NCI-H1694 treated with DMSO at 0.1 percent for 48 hours (cell line): Measurements from ENCODE around the gene ZBTB5.
A peak's percentile ranks its signal among the peaks of the same experiment; 100 is the strongest.
"Not testable (repeated sequence)": the region's sequence is repeated elsewhere in the genome, so short reads cannot be mapped to it uniquely, and the experiment has no call there.

Source experiments
- DNase-seq: peaks from one replicate; lab custom pipeline; 2025; lab: John Stamatoyannopoulos, UW

ZBTB5 gene

DNA sequence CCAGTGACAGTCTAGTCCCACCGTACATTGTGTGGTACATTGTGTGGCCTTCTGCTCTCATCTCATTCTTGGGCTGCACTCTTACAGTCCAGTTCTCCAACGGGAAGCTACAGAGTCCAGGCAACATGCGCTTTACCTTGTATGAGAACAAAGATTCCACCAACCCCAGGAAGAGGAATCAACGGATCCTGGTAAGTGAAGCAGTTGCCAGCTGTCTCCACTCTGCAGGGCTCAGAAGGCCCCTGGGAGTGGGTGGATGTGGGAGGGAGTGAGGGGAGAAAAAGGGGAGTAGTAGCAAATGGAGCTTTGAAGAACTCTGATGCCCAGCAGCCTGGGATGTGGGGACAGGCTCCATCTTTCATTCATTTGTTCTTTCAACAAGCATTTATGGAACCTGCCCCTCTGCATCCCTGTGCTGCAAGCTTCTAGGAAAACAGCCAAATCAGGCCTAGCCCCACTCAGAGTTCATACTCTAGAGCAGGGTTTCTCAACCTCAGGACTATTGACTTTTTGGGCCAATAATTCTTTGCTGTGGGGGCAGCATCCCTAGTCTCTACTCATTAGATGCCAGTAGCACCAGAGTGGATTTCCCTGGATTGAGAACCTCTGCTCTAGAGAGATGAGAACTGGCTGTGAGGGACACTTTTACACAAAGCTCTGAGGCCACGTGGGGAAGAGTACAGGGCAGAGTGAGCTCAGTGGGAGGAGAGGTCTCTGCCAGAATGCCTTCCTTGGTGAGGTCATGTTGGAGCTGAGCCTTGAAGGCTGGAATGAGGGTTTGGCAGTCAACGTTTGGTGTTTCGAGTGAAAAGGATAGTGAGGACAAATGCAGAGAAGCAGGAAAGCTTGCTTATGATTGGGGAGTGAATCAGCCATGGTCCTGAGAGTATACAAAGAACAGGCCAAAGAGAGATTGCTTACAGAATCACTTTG is 21.6 kb upstream of the ZBTB5 start:
- DNase-seq = no peak

DNA sequence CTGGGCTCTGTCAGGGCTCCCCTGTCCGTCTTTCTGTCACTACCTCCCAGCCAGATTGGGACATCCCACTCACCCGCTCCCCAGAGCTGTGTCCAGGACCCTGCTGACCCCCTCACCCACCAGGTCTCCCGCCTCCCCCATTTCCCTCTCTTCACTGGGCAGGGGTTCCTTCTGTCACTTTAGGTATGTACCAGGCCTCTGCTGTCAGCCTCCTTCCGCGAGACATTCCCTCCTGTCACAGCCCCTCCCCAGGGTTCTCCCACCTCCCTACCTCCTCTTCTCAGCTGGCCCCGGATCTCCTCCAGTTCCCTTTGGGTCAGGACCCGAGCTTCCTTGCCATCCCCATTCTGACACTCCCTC is 21.0 kb upstream of the ZBTB5 start:
- no peak for DNase-seq

DNA sequence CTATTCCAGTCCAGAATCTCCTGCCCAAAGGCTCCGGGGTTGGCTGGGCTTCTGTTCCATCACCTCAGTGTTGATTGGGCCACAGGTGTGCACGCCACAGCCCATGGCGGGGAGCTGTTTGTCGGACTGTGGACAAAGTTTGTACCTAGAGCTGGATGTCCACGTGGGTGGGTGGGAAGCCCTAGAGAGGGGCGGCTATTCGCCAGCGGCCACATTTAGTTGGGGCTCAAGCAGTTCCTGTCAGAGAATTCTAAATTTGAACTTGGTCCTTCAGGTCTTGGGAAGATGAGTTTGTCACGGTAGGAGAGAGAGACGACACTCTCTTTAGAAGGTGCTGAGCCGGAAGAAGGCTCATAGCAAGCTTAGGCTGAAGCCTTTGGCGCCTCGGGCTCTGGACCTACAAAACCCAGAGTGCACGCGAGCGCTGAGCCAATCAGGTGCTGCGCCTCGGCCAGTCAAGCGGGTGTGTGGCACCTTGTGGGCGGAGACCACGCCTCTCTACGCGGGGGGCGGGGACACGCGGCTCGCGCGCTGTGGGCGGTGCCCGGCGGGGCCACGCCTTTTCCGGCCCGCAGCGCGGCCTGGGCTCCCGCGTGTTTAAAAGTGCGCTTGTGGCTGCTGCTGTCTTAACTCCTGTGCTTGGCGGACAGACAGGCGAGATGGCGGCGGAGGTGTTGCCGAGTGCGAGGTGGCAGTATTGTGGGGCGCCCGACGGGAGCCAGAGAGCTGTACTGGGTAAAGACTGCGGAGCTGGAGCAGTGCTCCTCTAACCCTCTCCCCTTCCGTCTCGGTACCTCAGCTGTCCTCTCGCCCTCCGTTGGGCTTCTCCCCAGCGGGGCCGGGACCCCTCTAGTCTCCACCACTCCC is 20.4 kb upstream of the ZBTB5 start, which contains the start of gene POLR1E:
TSS of gene POLR1E (plus strand) at position 560 of the 867 bp plus-strand sequence. CDS start at position 660, 100 bp downstream.
- DNase-seq = peak; percentile 89

DNA sequence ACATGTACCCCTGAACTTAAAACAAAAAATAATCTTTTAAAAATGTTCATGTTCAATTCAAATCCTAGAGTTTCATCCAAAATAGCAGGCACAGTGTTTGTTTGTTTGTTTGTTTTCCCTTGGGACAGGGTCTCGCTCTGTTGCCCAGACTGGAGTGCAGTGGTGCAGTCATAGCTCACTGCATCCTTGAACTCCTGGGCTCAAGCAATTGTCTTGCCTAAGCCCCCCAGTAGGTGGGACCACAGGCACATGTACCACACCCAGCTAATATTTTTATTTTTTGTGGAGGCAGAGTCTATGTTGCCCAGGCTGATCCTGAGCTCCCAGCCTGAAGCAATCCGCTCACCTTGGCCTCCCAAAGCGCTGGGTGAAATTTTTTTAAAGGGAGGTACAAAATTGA is 15.5 kb upstream of the ZBTB5 start:
- DNase-seq = no peak

DNA sequence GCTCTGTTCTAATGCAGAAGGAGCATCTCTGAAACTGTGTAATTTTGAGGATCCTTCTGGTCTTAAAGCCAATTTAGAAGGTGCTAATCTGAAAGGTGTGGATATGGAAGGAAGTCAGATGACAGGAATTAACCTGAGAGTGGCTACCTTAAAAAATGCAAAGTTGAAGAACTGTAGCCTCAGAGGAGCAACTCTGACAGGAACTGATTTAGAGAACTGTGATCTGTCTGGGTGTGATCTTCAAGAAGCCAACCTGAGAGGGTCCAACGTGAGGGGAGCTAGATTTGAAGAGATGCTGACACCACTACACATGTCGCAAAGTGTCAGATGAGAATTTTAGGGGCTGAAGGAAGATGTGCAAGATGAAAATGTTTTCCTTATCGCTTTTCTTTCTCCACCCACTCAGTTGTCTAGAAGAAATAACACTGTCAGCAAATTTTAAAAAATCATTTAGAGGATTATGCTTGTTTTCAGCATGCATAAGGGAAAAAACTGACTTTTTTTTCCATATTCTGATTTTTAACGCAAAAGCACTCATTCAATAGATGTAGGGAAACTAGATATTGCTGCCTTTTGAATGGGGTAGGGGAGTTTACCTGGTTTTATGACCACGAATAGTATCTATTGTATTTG is 12.9 kb upstream of the ZBTB5 start:
- not testable (repeated sequence) for DNase-seq

DNA sequence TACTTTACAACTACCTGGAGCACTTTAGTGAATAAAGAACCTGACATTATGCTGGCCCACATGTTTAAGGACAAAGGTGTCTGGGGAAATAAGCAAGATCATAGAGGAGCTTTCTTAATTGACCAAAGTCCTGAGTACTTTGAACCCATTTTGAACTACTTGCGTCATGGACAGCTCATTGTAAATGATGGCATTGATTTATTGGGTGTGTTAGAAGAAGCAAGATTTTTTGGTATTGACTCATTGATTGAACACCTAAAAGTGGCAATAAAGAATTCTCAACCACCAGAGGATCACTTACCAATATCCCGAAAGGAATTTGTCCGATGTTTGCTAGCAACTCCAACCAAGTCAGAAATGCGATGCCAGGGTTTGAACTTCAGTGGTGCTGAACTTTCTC is 12.2 kb upstream of the ZBTB5 start:
- DNase-seq = not testable (repeated sequence)

DNA sequence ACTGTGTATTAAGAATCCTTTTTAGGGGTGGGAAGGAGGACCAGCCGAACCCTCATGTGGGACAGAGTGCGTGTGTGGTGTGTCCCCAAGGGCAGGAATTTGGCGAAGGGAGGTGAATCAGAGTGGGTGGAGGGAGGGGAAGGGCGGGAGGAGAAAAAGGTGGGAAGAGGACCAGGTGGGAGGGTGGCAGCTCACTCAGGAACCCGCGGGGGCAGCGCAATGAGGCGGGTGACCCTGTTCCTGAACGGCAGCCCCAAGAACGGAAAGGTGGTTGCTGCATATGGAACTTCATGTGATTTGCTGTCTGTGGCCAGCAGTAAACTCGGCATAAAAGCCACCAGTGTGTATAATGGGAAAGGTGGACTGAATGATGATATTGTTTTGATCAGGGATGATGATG is 11.7 kb upstream of the ZBTB5 start:
- no peak for DNase-seq

DNA sequence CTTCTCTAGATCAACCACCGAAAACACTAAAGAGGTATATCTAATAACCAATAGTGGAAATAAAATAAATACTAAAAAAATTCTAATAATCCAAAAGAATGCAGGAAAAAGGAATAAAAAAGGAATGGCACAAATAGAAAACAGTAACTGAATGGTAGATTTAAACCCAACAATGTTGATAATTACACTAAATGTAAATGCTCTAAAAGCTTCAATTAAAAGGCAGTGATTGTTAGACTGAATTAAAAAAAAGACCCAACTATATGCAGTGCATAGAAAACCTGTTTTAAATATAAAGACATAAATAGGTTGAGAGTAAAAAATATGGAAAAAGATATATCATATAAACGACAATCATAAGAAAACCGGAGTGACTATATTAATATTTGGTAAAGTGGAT is 9.2 kb upstream of the ZBTB5 start:
- no peak for DNase-seq

DNA sequence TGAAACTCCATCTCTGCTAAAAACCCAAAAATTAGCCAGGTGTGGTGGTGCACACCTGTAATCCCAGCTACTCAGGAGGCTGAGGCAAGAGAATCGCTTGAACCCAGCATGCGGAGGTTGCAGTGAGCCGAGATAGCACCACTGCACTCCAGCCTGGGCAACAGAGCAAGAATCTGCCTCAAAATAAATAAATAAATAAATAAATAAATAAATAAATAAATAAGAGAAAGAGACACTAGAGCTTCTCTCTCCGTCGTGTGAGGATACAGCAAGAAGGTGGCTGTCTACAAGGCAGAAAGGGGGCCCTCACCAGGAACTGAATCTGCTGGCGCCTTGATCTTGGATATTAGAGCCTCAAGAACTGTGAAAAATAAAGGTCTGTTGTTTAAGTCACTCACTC is 8.7 kb upstream of the ZBTB5 start:
- DNase-seq = not testable (repeated sequence)

DNA sequence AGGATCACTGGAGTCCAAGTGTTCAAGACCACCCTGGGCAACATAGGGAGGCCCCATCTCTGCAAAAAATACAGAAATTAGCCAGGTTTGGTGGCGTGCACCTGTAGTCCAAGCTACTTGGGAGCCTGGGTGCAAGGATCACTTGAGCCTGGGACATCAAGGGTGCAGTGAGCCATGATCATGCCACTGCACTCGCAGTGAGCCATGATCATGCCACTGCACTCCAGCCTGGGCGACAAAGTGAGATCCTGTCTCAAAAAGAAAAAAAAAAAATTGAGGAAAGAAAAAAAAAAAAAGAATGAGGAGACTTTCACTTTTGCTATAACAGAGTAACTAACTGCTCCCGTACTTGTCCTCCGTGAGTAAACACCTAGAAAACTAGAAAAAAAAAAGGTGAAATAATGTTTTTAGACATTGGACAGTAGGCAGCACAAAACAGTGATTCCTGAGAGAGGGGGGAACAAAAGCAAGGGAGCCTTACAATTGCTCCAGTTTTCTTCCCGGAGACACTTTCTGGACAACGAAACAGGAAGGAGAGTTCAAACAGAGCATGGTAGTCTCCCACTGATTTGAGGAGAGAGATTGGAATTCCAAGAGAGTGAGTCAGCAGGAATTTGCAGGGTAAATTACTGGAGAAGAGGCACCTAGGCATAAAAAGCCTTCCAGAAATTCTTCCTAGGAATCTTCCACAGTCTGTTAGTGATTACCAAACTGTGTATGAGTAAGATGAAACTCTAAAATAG is 6.9 kb upstream of the ZBTB5 start:
- no peak for DNase-seq

DNA sequence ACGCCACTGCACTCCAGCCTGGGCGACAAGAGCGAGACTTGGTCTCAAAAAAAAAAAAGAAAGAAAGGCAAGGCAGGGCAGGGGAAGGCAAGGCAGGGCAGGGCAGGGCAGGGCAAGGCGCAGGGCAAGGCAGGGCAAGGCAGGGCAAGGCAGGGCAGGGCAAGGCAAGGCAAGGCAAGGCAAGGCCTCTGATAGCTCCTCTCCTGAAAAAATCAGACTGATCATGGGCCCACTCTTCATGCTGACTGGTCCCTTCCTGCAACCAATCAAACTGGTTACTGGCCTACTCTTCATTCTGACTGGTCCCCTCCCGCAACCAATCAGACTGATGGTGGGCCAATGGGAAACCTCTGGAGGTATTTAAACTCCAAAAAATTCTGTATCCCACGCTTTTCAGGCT is 3.4 kb upstream of the ZBTB5 start:
- DNase-seq = no peak

DNA sequence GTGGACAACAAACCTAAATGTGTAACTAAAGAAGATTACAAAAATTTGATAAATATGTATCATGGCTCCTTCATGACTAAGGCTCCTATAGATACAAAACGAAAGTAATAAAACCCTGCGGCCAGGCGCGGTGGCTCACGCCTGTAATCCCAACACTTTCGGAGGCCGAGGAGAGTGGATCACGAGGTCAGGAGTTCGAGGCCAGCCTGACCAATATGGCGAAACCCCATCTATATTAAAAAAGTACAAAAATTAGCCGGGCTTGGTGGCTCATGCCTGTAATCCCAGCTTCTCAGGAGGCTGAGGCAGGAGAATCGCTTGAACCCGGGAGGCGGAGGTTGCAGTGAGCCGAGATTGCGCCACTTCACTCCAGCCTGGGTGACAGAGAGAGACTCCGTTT is 2.3 kb upstream of the ZBTB5 start:
- DNase-seq = not testable (repeated sequence)

DNA sequence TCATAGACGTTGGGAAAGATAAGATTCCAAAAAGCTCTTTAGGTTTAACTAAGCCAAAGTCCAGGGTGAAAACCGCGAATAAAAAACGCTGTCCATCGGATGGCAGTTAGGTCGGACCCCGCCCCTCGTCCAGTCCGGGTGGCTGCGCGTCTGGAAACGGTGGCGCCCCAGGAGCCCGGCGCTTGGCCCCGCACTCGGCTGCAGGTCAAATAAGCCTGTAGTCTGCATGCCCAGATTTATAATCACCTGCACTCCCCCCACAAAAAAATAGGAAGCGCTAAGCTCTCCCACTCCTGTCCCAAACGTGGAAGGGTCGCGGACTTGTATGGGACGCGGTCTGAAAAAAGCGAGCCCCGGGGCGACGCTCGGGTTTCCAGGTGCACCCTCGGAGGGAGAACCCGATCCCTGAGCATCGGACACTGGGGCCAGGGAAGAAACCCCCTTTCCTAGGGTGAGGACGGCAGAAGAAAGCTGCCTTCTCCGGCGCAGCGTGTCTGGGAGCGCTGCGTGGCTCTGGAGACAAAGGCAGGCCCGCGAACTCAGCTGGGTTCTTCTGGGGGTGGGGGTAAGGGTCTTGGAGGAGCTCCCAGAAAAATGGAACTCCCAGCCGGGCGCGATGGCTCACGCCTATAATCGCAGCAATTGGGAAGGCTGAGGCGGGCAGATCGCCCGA is 923 bp upstream of the ZBTB5 start:
- DNase-seq = peak; percentile 90

DNA sequence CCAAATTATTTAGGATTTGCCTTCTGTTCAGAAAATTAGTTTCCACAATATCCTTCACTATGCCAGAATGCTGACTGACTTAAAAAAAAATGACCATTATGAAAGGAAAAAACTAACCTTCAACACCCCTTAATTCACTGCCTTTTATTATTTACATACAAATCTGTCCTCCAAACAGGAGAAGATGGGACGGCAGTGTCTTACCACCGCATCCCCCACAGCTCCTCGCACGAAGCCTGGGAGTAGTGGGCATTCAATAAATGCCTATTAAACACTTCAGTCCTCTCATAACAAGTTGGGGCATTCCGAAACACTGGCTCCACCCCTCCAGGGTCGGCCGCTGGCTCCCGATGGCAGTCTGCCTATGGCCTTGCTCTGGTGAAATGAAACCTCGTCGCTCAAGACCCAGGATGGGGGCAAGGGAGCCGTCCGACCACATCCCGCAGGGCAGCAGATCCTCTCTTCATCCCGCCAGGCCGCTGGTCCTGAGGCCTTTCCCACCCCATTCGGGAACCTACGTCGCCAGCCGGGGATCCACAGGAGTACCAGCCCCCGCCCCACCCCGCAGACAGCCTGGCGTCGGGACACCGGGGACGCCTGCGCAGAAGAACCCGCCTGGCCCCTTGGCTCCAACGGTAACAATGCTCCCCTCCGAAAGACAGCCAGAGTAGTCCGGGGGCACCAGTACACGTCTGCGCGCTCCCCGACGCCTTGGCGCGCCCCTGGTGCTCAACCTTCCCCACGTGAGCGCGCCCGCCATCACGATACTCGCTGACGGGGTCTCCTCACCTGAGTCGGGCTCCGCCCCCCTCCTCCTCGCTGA is 613 bp downstream of the ZBTB5 start:
- peak; percentile 94 for DNase-seq

DNA sequence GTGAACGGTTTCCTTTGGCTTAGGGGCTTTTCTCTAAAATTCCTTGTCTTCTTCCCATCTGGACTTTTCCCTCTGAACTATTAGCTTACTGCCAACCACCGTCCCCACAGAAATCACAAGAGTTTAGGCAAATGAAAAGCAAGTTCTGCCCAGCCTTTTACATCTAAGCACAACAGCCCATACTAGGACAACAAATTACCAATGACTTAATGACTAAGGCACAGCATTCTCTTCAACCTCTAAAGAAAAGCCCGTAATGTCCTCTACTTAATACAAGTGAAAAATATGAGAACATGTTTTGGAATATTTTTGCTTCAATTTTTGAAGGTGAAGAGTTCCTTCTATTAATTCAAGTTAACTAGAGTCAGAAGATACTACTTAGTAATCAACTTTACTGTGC is 1.2 kb downstream of the ZBTB5 start:
- DNase-seq = no peak

DNA sequence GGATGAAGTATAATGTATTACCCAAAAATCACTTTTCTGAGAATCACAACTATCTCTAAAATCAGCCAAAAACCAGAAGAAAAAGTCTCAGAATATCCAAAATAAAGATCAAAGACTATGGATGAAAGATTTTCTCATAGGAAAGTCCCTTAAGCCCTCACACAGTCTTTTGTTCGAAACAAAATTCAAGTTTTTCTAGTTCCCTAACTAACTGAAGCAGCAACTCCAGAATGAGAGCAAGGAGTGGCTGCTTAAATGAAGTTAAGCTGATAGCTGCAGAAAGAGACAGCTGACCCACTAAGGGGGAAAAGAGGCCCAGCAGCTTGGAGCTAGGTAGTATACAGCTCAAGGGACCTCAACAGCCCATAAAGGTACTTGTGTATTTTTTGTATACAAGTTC is 8.4 kb downstream of the ZBTB5 start:
- no peak for DNase-seq

DNA sequence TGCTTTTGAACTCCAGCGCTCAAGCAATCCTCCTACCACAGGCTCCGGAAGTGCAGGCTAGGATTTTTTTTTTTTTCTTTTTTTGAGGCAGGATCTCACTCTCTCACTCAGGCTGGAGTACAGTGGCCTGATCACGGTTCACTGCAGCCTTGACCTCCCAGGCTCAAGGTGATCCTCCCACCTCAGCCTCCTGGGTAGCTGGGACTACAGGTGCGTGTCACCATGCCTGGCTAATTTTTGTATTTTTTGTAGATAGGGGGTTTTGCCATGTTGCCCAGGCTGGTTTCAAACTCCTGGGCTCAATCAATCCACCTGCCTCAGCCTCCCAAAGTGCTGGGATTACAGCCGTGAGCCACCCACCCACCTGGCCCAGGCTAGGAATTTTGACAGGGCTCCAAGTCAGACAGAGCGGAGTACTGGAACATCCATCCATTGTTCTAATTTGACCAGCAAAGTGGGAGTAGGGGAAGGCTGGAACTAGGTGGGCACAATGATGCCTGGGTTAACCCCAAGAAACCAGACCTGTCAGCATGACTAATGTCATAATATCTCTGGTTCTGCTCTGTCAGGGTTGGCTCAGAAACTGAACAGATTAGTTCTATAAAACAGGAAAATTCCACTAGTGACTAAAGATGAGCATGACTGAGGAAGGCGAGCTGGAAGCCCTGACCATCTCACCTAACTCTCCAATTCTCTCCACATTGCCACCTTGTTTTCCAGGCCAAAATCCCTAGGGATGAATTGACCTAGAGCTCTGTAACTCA is 9.2 kb downstream of the ZBTB5 start:
- DNase-seq = no peak

DNA sequence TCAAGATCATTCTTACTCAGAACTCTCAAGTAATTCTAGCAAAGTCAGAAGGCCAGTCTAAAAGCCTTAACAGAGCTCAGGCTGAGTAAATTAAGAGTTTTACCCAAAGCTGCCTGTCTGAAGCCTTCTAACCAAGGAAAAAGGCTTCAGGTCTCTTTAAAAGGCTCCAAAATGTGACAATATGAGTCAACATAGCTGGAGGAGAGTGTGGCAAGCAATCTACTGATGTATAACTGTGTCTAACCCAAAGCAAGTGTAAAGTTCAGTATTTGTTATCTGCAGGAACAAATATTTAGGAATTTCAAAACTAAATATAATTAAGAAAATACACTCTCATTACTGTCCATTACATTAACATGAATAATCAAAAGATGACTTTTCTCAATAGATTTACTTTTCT is 11.0 kb downstream of the ZBTB5 start:
- DNase-seq = no peak

DNA sequence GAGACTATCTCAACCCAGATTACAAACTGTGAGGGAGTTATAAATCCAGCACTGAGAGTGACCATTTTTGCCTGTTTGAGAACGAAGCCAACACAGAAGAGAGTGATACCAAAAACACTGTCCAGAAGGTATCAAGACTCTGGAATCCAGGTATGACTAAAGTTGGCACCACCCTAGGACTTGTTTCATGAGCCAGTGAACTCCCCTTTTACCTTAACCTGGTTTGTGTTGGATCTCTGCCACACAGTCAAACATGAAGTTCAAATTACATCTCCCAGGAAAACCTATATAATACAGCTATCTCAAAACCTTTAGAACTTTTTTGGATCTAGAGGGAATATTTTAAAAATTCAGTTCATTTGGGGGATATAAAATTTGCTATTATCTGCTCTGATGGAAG is 11.4 kb downstream of the ZBTB5 start:
- DNase-seq = no peak

DNA sequence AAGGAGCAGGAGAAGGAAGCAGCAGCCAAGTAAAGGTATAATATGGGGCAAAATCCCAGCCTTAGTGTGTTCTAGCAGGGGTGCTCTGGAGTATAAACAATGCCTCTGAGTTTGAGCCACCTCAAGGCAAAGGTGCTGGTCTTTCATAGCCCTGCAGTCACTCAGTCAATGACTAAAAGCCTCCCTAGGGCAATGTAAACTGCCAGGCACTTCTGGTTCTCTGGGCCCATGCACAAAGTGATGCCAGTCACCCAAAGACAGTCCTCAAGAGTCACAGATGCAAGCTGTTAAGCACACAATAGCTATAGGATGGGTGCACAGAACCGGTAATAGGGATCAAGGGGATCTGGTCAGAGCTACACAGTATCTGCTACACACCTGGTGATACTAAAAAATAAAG is 12.6 kb downstream of the ZBTB5 start:
- DNase-seq = no peak
